GM19395 (cell line): ENCODE measurements around the gene ZNF367.
"Not testable (repeated sequence)": the region's sequence is repeated elsewhere in the genome, so short reads cannot be mapped to it uniquely, and the experiment has no call there.

Experiments used
- ATAC-seq: cut with Tn5 transposase; IDR thresholded peaks from one replicate; pipeline ENCODE4 v1.9.1; 2021; ENCODE audit warnings: mild to moderate bottlenecking, moderate library complexity; ENCODE audit not compliant: unreplicated experiment

Gene ZNF367

DNA sequence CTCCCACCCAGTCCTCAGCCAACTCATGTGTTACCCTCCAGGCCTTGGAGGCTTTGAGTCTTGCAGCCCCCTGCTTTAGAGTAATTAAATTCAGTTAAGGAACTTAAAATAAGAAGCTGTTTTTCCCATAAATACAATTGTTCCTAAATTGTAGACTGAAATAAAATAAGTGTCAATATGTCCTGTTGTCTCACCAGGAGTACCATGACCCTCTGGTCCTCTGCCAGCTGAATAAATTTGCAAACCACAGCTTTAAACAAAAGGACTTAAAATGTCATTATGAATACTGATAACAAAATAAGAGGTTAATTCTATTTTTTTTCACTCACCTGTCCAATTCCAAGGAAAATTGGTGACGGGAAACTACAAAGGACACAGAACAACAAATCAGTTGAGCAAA, 50.2 kb downstream of the ZNF367 start:
- ATAC-seq = no peak

DNA sequence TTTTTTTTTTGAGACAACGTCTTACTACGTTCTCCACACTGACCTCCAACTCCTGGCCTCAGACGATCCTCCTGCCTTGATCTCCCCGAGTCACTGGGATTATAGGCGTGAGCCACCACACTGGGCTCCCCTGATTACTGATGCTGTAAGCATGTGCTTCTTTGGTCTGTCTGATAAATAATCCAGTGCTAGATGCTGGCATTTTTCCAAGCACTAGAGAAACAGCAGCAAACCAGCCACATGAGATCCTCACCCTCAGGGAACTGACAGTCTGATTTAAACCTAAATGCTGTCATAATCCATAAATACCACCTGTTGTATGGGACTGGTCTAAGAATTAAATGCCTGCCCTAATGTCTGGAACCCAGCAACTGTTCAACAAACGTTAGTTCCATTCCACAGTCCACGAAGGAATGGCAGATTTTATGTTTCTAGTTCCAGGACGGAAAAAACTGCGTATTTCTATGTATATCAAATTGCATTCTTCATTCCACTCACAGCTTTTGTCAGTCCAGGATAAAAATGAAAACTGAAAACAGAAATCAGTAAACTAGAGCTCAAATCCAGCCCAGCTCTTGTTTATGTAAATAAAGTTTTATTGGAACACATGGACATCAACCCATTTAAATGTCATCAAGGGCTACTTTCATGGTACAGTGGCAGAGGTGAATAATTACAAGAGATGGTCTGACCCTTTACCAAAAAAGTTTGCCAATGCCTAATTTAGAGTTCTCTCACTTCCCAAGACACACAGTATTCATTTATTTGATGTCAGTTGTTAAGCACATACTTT, 54.8 kb downstream of the ZNF367 start:
- no peak for ATAC-seq

DNA sequence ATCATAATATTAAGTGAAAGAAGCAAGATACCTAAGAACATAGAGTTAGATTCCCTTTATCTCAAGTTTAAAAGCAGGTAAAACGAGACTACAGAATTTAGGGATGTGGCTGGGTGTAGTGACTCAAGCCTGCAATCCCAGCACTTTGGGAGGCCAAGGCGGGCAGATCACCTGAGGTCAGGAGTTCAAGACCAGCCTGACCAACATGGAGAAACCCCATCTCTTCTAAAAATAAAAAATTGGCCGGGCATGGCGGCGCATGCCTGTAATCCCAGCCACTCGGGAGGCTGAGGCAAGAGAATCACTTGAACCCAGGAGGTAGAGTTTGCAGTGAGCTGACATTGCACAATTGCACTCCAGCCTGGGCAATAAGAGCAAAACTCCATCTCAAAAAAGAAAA, 56.1 kb downstream of the ZNF367 start:
- not testable (repeated sequence) for ATAC-seq

DNA sequence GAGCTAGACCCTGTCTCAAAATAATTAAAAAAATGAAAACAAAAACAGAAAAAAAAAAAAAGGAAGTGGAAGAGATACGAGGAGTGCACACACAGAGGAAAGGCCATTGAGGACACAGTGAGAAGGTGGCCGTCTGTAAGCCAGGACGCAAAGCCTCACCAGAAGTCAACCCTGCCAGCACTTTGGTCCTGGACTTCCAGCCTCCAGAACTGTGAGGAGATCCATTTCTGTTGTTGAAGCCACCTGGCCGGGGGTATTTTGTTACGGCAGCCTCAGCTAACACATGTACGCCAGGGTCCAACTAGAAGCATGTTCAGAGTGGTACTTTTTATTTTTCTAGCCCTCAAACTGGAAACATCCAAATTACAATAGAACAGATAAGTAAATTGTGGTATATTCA, 56.5 kb downstream of the ZNF367 start:
- ATAC-seq = no peak

DNA sequence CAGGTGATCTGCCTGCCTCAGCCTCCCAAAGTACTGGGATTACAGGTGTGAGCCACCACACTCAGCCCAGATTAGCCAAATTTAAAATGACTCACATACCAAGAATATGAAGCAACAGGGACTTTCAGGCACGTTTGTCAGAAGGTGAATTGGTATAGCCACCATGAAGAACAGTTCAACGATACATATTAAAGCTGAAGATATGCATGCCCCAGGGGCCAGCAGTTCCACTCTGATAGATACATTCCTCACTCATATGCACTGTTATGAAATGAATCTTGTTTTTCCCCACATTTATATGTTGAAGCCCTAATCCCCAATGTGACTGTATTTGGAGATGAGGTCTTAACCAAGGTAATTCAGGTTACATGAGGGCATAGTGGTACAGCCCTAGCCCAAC, 57.2 kb downstream of the ZNF367 start:
- ATAC-seq = no peak

DNA sequence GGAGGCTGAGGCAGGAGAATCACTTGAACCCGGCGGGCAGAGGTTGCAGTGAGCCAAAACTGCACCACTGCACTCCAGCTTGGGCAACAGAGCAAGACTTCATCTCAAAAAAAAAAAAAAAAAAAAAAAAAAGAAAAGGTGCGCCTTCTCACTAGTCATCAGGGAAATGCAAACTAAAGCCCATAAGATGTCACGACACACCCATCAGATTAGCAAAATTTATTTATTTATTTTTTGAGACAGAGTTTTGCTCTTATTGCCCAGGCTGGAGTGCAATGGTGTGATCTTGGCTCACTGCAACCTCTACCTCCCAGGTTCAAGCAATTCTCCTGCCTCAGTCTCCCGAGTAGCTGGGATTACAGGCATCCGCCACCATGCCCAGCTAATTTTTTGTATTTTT, 57.6 kb downstream of the ZNF367 start:
- ATAC-seq = not testable (repeated sequence)

DNA sequence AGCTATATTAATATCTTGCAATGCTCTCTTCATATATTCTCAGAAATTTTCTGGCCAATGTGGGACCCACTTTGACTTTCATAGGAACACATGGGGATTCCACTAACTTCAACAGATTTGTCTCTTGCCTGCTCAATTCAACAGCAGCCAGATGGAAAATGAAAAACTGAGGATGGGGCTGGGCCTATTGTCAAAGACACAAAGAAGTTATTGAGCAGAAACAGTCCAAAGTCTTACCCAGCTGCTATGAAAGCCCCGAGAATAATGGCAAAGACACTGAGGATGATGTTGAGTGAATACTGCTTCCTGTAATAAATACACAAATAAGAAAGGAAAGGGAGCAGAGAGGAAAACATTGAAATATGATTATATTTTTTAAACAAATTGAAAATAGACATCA, 67.3 kb downstream of the ZNF367 start:
- no peak for ATAC-seq

DNA sequence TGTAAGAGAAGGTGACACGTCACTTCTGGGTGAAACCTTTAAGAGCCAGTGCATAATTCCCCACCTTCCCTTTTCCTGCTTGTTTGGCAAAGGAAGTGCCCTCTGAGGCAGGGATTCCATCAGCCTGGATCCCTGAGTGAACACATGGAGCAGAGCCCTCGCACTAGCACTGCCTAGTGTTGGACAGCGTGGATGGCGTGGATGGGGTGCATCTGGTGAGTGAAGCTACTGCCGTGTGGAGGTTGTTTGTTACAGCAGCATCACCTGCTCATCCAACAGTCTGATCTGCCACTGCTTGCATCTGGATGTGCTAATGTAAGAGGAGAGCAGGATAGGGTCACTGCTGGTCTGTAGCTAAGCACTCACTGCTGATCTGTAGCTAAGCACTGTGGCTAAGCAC, 69.9 kb downstream of the ZNF367 start:
- no peak for ATAC-seq

DNA sequence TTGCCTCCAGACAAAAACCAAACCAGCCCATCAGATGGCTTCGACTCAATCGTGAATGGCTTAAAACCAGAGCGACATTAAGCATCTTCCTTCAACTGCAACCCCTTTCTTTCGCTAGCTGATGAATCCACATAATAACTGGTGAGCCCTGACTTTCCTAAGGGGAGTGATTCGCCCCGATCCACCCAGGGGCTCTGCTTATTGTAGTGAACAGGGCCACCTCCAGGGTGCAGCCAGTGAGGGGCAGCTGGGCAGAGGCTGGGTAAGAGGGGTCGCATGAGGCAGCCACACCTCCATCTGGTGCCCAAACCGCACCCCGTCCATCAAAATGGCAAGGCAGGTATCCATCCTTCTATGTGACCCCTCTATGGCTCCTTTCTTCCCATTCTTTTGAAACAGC, 72.6 kb downstream of the ZNF367 start:
- no peak for ATAC-seq

DNA sequence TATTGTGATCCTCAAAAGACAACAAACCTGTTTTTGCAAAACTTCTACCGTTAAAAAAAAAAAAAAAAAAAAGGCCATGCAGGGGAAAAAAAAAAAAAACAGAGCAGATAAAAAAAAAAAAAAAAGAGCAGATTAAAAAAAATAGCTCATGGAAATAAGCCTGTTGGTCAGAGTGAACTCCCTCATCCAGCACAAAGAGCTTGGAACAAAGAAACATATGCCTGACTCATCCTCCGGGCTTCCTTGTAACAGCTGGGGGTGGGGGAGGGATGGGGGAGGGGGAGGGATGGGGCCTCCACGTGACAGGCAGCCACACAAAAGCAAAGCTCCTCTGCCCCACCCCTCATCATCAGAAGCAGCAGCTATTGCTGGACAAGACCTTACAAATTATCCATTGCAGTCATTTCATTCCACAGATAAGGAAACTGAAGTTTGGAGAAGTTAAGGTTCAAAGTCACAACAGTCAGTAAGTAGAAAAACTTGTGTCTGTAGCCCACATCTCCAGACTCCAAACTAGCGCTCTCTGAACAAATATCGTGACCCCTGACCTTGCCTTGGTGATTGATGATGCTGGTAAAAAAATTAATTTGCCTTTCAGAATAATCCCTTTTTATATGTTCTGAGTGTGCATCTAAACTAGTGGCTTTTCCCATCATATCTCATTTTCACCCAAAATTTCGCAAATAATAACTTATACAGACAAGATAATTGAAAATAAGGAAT, 73.6 kb downstream of the ZNF367 start:
- no peak for ATAC-seq

DNA sequence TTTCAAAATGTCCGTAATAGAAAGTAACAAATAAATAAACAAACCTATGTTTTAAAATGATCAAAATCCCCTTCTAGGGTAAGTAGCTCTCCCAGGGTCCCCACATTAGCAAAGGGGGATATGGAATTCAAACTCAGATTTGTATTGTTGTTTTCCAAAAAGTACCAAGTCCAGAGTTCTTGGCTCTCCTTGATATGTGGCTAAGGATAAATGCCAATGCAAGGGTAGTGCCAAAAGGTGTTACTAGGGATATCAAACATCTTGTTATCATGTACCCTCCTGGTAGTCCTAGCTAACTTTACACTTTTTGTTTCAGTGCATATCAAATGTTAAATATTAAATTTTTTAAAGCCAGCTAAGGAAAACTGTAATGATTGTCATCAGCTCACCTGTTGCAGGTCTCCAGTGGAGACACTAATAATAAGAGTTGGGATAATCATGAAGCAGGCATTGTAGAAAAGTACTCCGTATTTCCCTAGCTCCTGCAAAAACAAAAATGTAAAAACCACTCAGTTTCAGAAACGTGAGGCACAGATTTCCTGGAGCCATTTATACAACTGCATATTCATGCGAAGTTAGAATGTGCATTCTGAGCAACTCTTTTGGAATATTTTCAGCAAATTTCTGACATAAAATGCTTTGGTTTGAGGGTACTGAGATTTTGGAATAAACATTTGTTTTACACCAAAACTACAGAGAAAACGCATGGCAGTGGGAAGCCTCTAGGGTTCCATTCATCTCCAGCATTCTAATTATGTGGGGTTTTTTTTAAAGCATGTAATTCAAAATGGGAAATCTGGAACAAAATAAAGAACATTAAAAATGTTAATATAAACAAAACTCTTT, 74.4 kb downstream of the ZNF367 start:
- ATAC-seq = no peak

DNA sequence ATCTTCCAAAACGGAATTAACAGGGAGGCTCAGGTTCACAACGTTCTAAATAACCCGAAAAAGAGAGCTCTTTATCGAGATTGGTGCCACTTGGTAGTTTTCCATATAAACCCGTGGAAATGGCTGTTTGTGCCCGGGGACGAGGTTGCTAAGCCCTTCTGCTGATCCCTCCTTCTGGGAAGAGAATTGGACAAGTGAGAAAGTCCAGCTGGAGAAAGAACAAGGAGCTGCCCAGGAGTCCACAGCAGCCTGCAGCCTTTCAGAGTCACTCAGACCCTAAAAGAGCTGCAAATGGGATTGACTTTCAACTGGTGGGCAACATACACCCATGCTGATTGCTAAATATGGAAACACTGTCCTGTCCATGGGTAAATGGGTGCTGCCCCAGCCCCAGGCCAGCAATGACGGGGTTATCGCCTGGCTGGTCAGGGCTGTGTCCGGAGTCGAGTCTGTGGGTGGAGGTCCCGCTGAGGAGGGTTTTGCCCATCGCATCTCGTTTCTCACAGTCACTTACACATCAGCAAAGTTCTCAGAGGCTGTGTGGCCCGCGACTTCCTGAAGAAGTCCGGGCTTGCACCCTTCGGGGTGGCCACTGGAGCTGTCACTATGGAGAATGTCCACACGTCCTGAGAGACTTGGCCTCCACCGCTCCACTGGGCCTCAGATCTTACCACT, 75.5 kb downstream of the ZNF367 start:
- ATAC-seq = no peak

DNA sequence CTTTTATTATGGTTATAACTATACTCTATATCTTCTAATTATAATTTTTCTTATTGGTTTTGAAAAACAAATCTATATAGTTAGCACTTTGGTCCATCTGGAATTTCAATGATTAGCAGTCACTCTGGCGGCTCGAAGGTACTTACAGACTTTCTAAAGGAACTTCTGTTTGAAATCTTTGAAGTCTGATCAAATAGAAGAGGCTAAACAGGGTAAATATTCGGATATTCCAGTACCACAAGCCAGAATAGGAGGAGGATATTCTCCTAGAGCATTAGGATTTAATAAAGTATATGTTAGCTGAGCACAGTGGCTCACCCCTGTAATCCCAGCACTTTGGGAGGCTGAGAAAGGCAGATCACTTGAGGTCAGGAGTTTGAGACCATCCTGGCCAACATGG, 77.5 kb downstream of the ZNF367 start:
- ATAC-seq = no peak

DNA sequence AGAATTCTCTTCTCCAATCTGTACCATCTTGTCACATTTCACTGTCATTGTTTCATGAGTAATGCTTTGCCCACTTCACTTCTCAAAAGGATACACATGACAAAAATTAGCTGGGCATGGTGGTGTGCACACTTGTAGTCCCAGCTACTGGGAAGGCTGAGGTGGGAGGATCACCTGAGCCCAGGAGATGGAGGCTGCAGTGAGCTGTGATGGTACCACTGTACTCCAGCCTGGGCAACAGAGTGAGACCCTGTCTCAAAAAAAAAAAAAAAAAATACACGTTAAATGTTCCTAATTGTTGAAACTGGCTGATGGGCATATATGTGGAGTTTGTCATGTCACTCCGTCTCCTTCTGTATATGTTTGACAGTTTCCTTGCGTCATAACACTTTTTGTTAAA, 79.9 kb downstream of the ZNF367 start:
- no peak for ATAC-seq
